DND-41 (cell line): Measurements from ENCODE around the gene PIK3R6.

ENCODE experiments used
- CTCF ChIP-seq: IDR thresholded peaks from 2 replicates; pipeline ENCODE4 v1.5.1; 2012; ENCODE audit warnings: borderline replicate concordance, low read length, moderate library complexity, mild to moderate bottlenecking; ENCODE audit not compliant: poor library complexity, severe bottlenecking; ENCODE audit errors: extremely low read depth
- EZH2 ChIP-seq: IDR thresholded peaks from 3 replicates; pipeline ENCODE4 v1.6.1; 2012; ENCODE audit warnings: borderline replicate concordance, low read depth, mild to moderate bottlenecking, moderate library complexity, low read length, inconsistent platforms; ENCODE audit not compliant: severe bottlenecking

GRCh38 chr17:8910969-8911604 lies 43.6 kb upstream of the PIK3R6 start:
- TF ChIP-seq CTCF (no peak), EZH2 (no peak)
